Activated CD8-positive, alpha-beta memory T cell treated with anti-CD3 and anti-CD28 coated beads, Interleukin-2, amount 50 U/mL, for 1 hour (primary cell): ENCODE measurements around the gene PIP5K1B.
A peak's percentile ranks its signal among the peaks of the same experiment; 100 is the strongest.
"Not testable (repeated sequence)": the region's sequence is repeated elsewhere in the genome, so short reads cannot be mapped to it uniquely, and the experiment has no call there.

Experiments used
- DNase-seq: peaks from one replicate; pipeline ENCODE4 v3.0.0-alpha.2; 2020; ENCODE audit errors: extremely low read depth

Gene PIP5K1B

GRCh38 chr9:69027355-69028097, 322.5 kb downstream of the PIP5K1B start:
- no peak for DNase-seq

- no peak for DNase-seq
These were observed 323.7 kb downstream of the PIP5K1B start for GRCh38 chr9:69028754-69029153.

GRCh38 chr9:69029535-69029934, 324.5 kb downstream of the PIP5K1B start:
- DNase-seq: no peak

GRCh38 chr9:69030851-69031645, 326.0 kb downstream of the PIP5K1B start:
- no peak for DNase-seq

GRCh38 chr9:69034071-69034470, 329.0 kb downstream of the PIP5K1B start:
- no peak for DNase-seq

GRCh38 chr9:69035438-69036308, 330.6 kb downstream of the PIP5K1B start, which contains the start of gene FXN:
TSS of gene FXN (plus strand) at chr9:69035752. CDS start at chr9:69035783, 31 bp downstream.
- peak; percentile 52 for DNase-seq

GRCh38 chr9:69036309-69036708, 331.3 kb downstream of the PIP5K1B start:
- DNase-seq: no peak

- DNase-seq: no peak
These were observed 331.8 kb downstream of the PIP5K1B start for GRCh38 chr9:69036799-69037198.

- no peak for DNase-seq
These were observed 335.6 kb downstream of the PIP5K1B start for GRCh38 chr9:69040646-69041045.

GRCh38 chr9:69044240-69045219, 339.5 kb downstream of the PIP5K1B start:
- DNase-seq: no peak

GRCh38 chr9:69045821-69046220, 340.8 kb downstream of the PIP5K1B start:
- DNase-seq: no peak

GRCh38 chr9:69046723-69047122, 341.7 kb downstream of the PIP5K1B start:
- DNase-seq: no peak

- no peak for DNase-seq
These were observed 342.3 kb downstream of the PIP5K1B start for GRCh38 chr9:69047371-69047770.

- DNase-seq: no peak
These were observed 344.1 kb downstream of the PIP5K1B start for GRCh38 chr9:69049094-69049493.

GRCh38 chr9:69050936-69051335, 345.9 kb downstream of the PIP5K1B start:
- DNase-seq: not testable (repeated sequence)

GRCh38 chr9:69054989-69055388, 349.9 kb downstream of the PIP5K1B start:
- DNase-seq: no peak

- DNase-seq: no peak
These were observed 351.3 kb downstream of the PIP5K1B start for GRCh38 chr9:69056191-69056815.

GRCh38 chr9:69058101-69058500, 353.1 kb downstream of the PIP5K1B start:
- DNase-seq: no peak
